Stimulated activated CD4-positive, alpha-beta T cell treated with anti-CD3 and anti-CD28 coated beads, Interleukin-2, amount 100 ng/mL, for 48 hours (primary cell): Measurements from ENCODE around the gene PUS1.

ENCODE experiments used
- DNase-seq, 2 donors: peaks; one replicate each; pipeline ENCODE4 v3.0.0-alpha.2; 2020

PUS1 gene

GRCh38 chr12:131903270-131904255, 25.5 kb upstream of the PUS1 start:
- no peak for DNase-seq

GRCh38 chr12:131904346-131904745, 24.7 kb upstream of the PUS1 start:
- no peak for DNase-seq

- DNase-seq: no peak
Measured at GRCh38 chr12:131905081-131905629, 23.9 kb upstream of the PUS1 start.

GRCh38 chr12:131905630-131906091, 23.4 kb upstream of the PUS1 start:
- no peak for DNase-seq

GRCh38 chr12:131907379-131908091, 21.5 kb upstream of the PUS1 start:
- no peak for DNase-seq

- no peak for DNase-seq
Measured at GRCh38 chr12:131908092-131909080, 20.7 kb upstream of the PUS1 start.

- DNase-seq: no peak
Measured at GRCh38 chr12:131909081-131909751, 19.9 kb upstream of the PUS1 start.

- no peak for DNase-seq
Measured at GRCh38 chr12:131909752-131910219, 19.3 kb upstream of the PUS1 start.

GRCh38 chr12:131910302-131911027, 18.6 kb upstream of the PUS1 start:
- DNase-seq: no peak

GRCh38 chr12:131911028-131911650, 17.9 kb upstream of the PUS1 start:
- no peak for DNase-seq

GRCh38 chr12:131911851-131912477, 17.1 kb upstream of the PUS1 start:
- DNase-seq: no peak

- DNase-seq: no peak
Measured at GRCh38 chr12:131912518-131913274, 16.4 kb upstream of the PUS1 start.

- no peak for DNase-seq
Measured at GRCh38 chr12:131913666-131914065, 15.4 kb upstream of the PUS1 start.

- no peak for DNase-seq
Measured at GRCh38 chr12:131914179-131914702, 14.8 kb upstream of the PUS1 start.

- no peak for DNase-seq
Measured at GRCh38 chr12:131915000-131915689, 13.9 kb upstream of the PUS1 start.

- DNase-seq: no peak
Measured at GRCh38 chr12:131915823-131916222, 13.3 kb upstream of the PUS1 start.

GRCh38 chr12:131916306-131917138, 12.6 kb upstream of the PUS1 start:
- DNase-seq: no peak
